ENCODE data around the gene GPC6.

The GPC6 gene

DNA sequence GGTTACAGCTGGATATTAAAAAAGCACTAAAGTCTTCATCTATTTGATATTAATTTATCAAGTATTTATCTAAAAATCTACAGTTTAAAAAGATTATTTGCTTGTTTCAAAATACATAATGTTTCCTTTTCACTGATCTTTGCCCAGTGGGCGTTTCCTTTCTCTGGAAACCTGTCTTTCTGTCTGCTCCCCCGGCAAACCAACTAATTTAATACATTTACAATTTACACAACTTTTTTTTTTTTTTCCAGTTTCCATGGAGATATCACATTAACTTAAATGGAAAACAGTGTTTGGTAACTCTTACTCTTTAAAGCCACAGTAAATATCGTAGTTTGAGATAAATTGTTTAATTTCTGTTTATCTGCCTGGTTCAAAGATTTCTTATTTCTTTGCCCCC, 5.3 kb downstream of the GPC6 start:
- no peak for DNase-seq

DNA sequence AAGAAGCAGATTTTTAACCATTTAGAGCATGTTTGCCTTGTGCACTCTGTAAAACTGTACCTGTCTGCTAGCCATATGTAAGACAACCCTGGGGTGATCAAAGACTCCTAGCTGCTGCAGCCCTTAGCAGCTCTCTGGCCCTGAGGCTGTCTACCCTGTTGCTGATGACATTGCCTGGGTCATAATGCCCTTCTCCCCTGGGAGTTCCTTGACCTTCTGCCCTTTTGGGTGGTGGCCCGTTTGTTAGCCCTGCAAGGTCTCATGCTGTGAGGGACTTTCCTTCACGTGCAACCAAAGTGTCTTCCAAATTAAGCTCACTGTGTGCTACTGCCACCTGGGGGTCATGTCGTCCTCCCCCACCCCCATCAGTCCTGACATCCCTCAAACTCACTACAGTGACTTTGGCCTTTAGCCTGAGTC, 7.4 kb downstream of the GPC6 start:
- no peak for DNase-seq

- DNase-seq, result no peak
Measured at GRCh38 chr13:93234459-93234858, 7.9 kb downstream of the GPC6 start.

GRCh38 chr13:93235258-93236015, 8.8 kb downstream of the GPC6 start:
- no peak for DNase-seq

- no peak for DNase-seq
Measured at GRCh38 chr13:93238711-93239110, 12.1 kb downstream of the GPC6 start.

- no peak for DNase-seq
Measured at GRCh38 chr13:93243375-93244063, 16.9 kb downstream of the GPC6 start.

- no peak for DNase-seq
Measured at GRCh38 chr13:93244141-93244917, 17.7 kb downstream of the GPC6 start.

GRCh38 chr13:93244918-93245280, 18.3 kb downstream of the GPC6 start:
- DNase-seq, result no peak

DNA sequence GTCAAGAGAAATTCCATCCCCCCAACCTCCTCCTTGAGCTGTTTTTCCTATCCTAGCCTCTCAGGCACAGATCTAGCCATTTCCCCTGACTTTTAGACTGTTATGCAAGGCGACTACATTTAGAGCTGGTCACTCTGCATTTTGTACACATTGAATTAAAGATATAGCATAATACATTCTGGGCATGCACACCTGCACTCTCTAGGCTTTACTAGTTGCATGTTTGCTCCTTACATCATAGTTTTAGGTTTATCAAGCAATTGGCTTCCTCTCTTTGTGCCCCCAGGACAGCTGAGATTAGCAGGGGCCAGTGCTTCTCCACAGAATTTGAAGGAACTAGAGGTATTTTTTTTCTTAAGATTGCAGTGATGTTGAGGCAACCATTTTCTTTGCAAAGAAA, 19.5 kb downstream of the GPC6 start:
- DNase-seq, result no peak

- no peak for DNase-seq
Measured at GRCh38 chr13:93248627-93249047, 22.0 kb downstream of the GPC6 start.

DNA sequence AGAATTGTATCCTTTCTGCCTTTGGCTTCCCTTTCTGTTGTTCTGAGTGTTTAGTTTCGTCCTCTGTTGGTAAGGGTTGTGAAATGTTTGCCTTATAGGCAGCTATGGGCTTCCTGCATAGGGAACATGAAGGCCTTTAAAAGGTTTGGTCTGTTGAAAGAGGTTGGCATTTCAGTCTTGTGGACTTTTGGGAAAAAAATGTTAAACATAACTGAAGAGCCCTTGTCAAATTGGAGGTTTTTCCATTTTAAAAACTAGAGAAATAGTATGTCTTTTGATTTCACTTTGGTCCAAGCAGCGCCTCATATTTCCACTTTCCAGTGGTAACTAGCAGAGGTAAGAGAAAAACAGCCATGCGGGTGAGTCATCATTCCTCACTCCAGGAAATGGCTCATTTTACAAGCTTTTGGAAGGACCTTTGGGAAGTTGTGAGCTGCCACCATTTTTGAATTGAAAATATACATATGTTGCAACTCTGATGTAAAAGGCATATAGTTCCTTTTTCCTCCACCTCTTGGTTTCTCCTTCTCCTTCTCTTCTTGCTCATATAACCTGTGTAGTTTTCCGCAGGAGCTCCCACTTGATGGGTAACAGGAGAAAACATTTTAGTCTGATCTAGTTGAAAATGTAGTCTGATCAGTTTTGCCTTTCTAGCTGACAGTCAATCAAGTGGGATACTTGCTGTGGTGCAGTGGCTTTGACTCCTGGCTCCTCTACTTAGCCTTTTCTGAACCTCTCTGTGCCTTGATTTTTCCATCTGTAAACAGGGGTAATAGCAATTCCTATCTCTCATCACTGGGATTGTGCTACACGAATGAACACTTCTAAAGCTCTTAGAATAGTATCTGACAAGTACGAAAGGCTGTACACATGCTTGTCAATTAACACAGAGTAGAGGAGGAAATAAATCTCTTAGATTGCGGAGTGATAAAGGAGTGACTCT, 23.0 kb downstream of the GPC6 start:
- DNase-seq, result no peak

DNA sequence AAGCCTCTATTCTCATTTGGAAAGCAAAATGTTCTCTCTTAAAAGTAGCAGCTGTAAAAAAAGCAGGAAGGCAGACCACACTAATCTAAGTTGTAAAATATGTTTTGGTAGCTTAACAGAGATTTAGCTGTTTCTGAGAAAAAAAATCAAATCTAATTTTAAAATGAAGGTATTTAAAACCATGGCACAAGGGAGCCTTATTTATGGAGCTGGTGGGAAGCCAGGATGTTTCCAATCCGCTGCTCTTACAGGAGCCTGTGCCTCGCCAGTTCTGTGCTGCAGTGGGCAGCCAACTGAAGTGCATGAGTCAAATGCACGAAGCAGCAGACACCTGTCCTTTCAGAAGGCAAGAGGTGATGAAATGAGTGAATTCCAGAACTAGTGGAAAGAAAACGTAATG, 28.2 kb downstream of the GPC6 start:
- no peak for DNase-seq

DNA sequence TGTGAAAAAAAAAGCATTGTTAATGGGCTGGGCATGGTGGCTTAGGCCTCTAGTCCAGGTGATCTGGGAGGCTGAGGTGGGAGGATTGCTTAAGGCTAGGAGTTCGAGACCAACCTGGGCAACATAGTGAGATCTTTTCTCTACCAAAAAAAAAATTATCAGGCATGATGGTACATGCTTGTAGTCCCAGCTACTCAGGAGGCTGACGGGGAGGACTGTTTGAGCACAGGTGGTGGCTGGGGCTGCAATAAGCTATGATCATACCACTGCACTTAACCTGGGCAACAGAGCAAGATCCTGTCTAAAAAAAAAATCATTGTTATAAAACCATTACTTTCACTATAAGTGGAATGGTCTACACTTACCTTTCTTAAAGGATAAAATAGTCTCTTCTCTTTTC, 30.4 kb downstream of the GPC6 start:
- DNase-seq, result no peak

- DNase-seq, result no peak
Measured at GRCh38 chr13:93259527-93260080, 33.0 kb downstream of the GPC6 start.

GRCh38 chr13:93260591-93260990, 34.0 kb downstream of the GPC6 start:
- no peak for DNase-seq

GRCh38 chr13:93262729-93263345, 36.2 kb downstream of the GPC6 start:
- DNase-seq, result no peak

DNA sequence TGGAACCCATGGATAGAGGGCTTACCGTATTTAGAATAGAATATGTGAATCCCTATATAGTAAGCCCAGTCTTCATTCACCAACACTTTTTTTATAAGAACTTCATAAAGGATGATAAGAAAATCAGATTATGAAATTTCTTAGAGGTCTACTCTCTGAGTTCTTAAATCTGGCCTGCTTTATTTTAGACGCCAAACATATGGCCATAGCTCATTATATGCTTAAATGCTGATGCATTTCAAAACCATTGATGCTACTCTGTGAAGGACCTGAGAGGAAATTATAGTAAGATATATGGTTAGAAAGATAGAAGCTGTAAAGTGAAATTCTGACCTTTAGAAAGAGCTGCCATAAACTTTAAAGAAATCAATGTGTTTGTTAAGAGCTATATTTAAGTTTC, 38.3 kb downstream of the GPC6 start:
- DNase-seq, result no peak

DNA sequence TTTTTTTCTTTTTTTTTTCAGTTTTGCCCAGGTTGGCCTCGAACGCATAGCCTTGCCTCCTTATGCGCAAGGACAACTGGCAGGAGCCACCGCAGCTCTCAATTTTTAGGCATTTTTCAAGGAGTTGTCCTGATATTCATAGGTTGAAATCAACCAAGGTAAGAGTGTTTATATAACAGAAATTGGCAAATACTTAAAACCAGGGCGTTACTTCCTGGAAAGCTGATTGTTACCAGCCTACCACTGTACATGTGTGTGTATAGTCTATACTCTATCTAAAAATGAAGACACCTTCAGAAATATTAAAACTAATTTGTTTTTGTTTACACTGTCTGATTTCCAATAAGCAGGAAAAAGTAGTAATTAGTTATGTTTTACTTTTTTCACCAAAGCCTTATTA, 39.2 kb downstream of the GPC6 start:
- no peak for DNase-seq

- DNase-seq, result no peak
Measured at GRCh38 chr13:93266681-93267080, 40.1 kb downstream of the GPC6 start.

DNA sequence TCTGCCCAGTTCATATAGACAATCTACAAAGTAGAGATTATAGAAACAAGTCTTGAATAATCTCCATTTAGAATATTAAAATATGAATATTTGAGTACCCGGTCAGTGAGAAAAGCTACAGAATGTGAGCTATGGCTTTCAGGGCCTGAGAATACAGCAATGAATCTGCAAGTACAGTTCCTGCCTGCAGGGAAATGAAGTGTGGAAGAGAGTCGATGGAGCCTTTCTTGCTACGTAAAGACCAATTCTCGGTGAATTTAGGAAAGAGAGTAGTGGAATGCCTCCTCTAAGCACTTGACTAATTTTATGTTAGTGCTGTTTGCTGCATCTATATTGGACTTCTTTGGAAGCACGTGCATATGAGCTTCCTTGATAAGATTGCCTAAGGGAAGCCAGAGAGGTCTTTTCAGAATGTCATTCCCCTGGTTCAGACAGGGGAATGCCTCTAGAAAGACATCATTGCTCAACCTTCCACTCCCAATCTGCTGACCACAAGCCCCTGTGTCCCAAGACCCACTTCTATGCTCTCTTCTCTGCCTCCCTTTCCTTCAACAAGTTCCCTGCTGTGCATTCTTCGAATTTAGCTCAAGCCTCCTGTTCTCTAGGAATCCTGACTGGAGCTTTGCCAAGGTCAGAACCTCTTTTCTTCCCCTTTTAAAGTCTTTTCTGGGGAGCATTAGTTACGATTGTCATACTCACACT, 41.9 kb downstream of the GPC6 start:
- no peak for DNase-seq

Data from activated naive CD4-positive, alpha-beta T cell (primary cell).